Left lung (tissue), 10 donors: ENCODE measurements around the gene EPO. TPM values are rescaled to one million over a fixed set of nuclear protein-coding genes. Genes with fewer than 3 reads are reported as not detected.

Experiments used
- ATAC-seq: fragments of 200-7000 bp; cut with Tn5 transposase; one replicate; pipeline ENCODE4 v1.9.1; 2020; ENCODE audit warnings: moderate library complexity
- DNase-seq, 4 donors: peaks; one replicate each; pipeline ENCODE4 v3.0.0-alpha.2; 2013 to 2020
- H3K27ac ChIP-seq, 2 donors: fragments of 200-600 bp; sonication (generic) in 1 of 2; one replicate each; pipeline versions ENCODE4 v1.5.0 to v1.8.0; 2020 to 2021
- H3K27me3 ChIP-seq, 2 donors: fragments of 200-600 bp; sonication (generic) in 1 of 2; one replicate each; pipeline versions ENCODE4 v1.5.0 to v1.8.0; 2020 to 2021
- H3K36me3 ChIP-seq, 2 donors: fragments of 200-600 bp; sonication (generic) in 1 of 2; one replicate each; pipeline versions ENCODE4 v1.5.0 to v1.8.0; 2020 to 2021
- H3K4me1 ChIP-seq, 2 donors: fragments of 200-600 bp; one replicate each; pipeline ENCODE4 v1.8.0; 2021
- H3K4me3 ChIP-seq, 2 donors: fragments of 200-600 bp; sonication (generic) in 1 of 2; one replicate each; pipeline versions ENCODE4 v1.5.0 to v1.8.0; 2020 to 2021; ENCODE audit warnings: mild to moderate bottlenecking in 1 of 2
- H3K9me3 ChIP-seq, 2 donors: fragments of 200-600 bp; sonication (generic) in 1 of 2; one replicate each; pipeline versions ENCODE4 v1.5.0 to v1.8.0; 2020 to 2021
- intact Hi-C, 2 donors: fragments of 100-400 bp; cut with DNase I; formaldehyde crosslinking; loops; one replicate each; pipeline versions ENCODE4 v1.11.2 to v1.14.2; 2022
- polyA plus RNA-seq, 6 donors: library from polyadenylated mRNA; unstranded; fragments of 120-200 nt; gene quantifications; one replicate each; pipeline ENCODE4 v1.2.1, GENCODE V29; 2013; ENCODE audit not compliant: insufficient read length in 6 of 6
- total RNA-seq, 2 donors: library from RNA; stranded (reverse); fragmentation: NEBNext Ultra II Directional; extraction: Animal tissue kit (Norgen Biotek cat#: 25700); gene quantifications; one replicate each; pipeline ENCODE4 v1.2.1, GENCODE V29; 2021
- TF ChIP-seq, protein P1 (sequence below), 2 donors: fragments of 200-600 bp; sonication (generic) in 1 of 2; IDR thresholded peaks; one replicate each; pipeline versions ENCODE4 v1.5.0 to v1.8.0; 2021; ENCODE audit warnings: antibody characterized with exemption in 2 of 2
- donor health status: DM: no; HTN: yes; CAD: no.
- donor health status: DM: no; HTN: no; CAD: no.

EPO gene
- total and polyA plus RNA-seq, 8 donors: 0.20 to 0.34 (median 0.28) TPM; not detected in 5

DNA sequence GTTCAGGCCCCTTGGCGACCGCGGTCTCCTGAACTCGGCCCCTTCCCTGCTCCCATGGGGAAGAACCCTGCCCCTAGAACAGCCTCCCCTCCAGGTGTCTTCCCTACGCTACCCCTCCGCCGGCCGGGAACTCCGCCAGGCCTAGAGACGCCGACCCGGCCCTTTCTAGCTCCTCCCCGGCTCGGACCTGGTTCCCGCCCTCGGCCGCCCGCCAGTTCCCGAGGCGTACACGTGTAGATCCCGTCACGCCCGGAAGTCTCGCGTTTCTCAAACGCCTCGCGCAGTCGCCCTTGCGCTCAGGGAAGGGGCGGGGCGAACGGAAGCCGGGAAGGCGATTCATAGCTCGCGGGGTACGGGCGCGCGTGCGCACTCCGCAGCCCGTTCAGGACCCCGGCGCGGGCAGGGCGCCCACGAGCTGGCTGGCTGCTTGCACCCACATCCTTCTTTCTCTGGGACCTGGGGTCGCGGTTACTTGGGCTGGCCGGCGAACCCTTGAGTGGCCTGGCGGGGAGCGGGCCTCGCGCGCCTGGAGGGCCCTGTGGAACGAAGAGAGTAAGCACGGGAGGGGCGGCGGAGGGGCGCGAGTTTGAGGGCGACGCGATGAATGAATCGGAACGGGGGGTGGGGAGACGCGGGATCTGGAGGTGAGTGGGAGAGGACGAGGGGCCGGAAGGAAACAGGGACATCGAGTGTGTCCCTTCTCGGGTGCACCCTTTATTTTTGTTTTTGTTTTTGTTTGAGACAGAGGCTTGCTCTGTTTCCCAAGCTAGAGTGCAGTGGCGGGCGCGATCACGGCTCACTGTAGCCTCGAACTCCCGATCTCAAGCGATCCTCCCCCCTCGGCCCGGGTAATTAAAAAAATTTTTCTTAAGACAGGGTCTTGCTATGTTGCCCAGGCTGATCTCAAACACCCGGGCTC, 14.3 kb upstream of the EPO start, which contains the start of gene POP7:
Gene POP7 (plus strand): TSS at position 369 of the 919 bp plus-strand sequence. CDS start 710 bp downstream, outside the sequence.
- Histone ChIP-seq H3K27ac (peak within 1 kb of the TSS; percentile 91 to 94), H3K27me3 (no peaks in the 10 kb centered on the region), H3K4me3 (peak within 1 kb of the TSS; percentile 64 to 86), H3K36me3 (no peaks in the 10 kb centered on the region), H3K9me3 (no peaks in the 10 kb centered on the region), H3K4me1 (peaks cover 9 to 19% of the 10 kb centered on the region in 2 donors)
- ATAC-seq: peak; percentile 95
- peak; percentile 98 to 99 (median 99) for DNase-seq
- TF ChIP-seq, protein P1, sequence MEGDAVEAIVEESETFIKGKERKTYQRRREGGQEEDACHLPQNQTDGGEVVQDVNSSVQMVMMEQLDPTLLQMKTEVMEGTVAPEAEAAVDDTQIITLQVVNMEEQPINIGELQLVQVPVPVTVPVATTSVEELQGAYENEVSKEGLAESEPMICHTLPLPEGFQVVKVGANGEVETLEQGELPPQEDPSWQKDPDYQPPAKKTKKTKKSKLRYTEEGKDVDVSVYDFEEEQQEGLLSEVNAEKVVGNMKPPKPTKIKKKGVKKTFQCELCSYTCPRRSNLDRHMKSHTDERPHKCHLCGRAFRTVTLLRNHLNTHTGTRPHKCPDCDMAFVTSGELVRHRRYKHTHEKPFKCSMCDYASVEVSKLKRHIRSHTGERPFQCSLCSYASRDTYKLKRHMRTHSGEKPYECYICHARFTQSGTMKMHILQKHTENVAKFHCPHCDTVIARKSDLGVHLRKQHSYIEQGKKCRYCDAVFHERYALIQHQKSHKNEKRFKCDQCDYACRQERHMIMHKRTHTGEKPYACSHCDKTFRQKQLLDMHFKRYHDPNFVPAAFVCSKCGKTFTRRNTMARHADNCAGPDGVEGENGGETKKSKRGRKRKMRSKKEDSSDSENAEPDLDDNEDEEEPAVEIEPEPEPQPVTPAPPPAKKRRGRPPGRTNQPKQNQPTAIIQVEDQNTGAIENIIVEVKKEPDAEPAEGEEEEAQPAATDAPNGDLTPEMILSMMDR (IDR thresholded peaks at IDR 0.05): no peak
- intact Hi-C loops: loop anchor here in 1 of 2 donors (10.0 kb wide), 1 partner anchor 149 kb away; the partner anchor contains the start of gene SLC12A9

GRCh38 chr7:100706672-100707311, 13.5 kb upstream of the EPO start:
- Histone ChIP-seq H3K9me3 (no peaks in the 10 kb centered on the region), H3K4me3 (peak overlapping the region; percentile 64 to 86), H3K27ac (peak overlapping the region in 1 of 2 donors; percentile 91), H3K36me3 (no peaks in the 10 kb centered on the region), H3K4me1 (peaks cover 9 to 19% of the 10 kb centered on the region in 2 donors), H3K27me3 (no peaks in the 10 kb centered on the region)
- no peak for ATAC-seq
- TF ChIP-seq, protein P1 (IDR thresholded peaks at IDR 0.05): no peak
- intact Hi-C loops: loop anchor here in 1 of 2 donors (10.0 kb wide), 1 partner anchor 148 kb away; the partner anchor contains the start of gene SLC12A9
- peak in 1 of 4 donors; percentile 78 for DNase-seq

GRCh38 chr7:100708395-100708794, 11.9 kb upstream of the EPO start:
- H3K9me3 ChIP-seq: no peaks in the 10 kb centered on the region
- H3K4me1 ChIP-seq: peaks cover 9 to 19% of the 10 kb centered on the region in 2 donors
- TF ChIP-seq, protein P1 (IDR thresholded peaks at IDR 0.05): no peak
- intact Hi-C loops: loop anchor here in 1 of 2 donors (10.0 kb wide), 1 partner anchor 146 kb away; the partner anchor contains the start of gene SLC12A9
- H3K27ac ChIP-seq: no peak overlapping the region
- ATAC-seq: no peak
- DNase-seq: peak in 1 of 4 donors; percentile 18
- no peaks in the 10 kb centered on the region for H3K27me3 ChIP-seq
- H3K36me3 ChIP-seq: no peaks in the 10 kb centered on the region
- H3K4me3 ChIP-seq: no peak overlapping the region

GRCh38 chr7:100710452-100710851, 9.8 kb upstream of the EPO start:
- H3K4me1 ChIP-seq: peaks cover 9 to 12% of the 10 kb centered on the region in 2 donors
- no peaks in the 10 kb centered on the region for H3K9me3 ChIP-seq
- no peak overlapping the region for H3K27ac ChIP-seq
- TF ChIP-seq, protein P1 (IDR thresholded peaks at IDR 0.05): no peak
- no peak for DNase-seq
- no peak for ATAC-seq
- no peak overlapping the region for H3K4me3 ChIP-seq
- intact Hi-C loops: no loop called here
- H3K27me3 ChIP-seq: no peaks in the 10 kb centered on the region
- no peaks in the 10 kb centered on the region for H3K36me3 ChIP-seq
